HG03457 (cell line): Measurements from ENCODE around the gene TXNRD2.
"Not testable (repeated sequence)": the region's sequence is repeated elsewhere in the genome, so short reads cannot be mapped to it uniquely, and the experiment has no call there.

Experiments used
- ATAC-seq: cut with Tn5 transposase; IDR thresholded peaks from one replicate; pipeline ENCODE4 v1.9.1; 2021; ENCODE audit warnings: moderate number of reproducible peaks; ENCODE audit not compliant: unreplicated experiment

The TXNRD2 gene

DNA sequence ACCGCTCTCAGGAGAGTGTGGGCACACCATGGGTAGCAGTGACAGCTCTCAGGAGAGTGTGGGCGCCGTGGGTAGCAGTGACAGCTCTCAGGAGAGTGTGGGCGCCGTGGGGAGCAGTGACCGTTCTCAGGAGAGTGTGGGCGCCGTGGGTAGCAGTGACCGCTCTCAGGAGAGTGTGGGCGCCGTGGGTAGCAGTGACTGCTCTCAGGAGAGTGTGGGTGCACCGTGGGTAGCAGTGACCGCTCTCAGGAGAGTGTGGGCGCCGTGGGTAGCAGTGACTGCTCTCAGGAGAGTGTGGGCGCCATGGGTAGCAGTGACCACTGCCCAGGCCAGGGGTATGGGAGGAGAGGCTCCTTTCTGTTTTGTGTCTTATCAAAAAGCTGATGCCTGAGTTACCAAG lies 33.7 kb downstream of the TXNRD2 start:
- ATAC-seq, result not testable (repeated sequence)

DNA sequence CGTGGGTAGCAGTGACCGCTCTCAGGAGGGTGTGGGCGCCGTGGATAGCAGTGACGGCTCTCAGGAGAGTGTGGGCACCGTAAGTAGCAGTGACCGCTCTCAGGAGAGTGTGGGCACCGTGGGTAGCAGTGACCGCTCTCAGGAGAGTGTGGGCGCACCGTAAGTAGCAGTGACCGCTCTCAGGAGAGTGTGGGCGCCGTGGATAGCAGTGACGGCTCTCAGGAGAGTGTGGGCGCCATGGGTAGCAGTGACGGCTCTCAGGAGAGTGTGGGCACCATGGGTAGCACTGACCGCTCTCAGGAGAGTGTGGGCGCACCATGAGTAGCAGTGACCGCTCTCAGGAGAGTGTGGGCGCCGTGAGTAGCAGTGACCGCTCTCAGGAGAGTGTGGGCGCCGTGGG lies 34.8 kb downstream of the TXNRD2 start:
- not testable (repeated sequence) for ATAC-seq

DNA sequence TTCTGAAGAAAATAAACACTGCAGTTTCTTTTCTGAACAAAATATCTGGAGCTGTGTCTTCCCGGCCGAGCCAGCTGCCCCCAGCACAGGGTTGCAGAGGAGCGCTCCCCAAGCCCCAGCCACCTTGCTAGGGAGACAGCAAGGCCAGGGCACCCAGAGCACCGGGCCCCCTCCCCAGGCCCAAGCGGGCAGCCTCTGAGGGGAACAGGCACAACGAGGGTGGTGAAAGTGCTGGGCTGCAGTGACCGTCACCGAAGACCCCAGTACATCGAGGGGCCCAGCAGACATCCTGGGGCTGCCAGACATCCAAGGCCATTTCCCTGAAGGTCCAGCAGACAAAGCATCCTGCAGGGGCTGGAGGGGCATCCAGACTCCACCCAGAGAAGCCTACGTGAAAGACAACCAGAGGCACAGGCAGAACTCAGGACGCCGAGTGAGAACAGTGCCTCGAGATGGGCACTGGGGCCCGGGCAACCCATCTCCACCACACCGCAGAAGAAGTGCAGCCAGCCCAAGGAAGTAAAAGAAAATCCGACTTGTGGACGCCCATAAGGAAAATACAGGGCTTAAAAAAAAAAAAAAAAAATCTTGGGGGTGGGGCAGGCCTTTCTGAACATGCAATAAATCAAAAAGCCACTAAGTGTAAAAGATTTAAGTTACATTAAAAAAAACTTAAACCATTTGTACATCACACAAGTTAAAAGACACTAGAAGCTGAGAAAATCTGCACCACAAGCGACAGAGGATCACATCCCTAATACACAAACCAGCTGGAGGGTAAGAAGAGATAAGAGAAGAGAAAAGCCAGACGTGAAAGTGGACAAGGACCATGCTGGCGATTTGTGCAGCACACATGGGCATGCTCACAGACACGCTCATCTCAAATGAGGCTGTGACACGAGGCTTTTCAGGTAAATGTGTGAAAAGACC lies 36.0 kb downstream of the TXNRD2 start:
- no peak for ATAC-seq

DNA sequence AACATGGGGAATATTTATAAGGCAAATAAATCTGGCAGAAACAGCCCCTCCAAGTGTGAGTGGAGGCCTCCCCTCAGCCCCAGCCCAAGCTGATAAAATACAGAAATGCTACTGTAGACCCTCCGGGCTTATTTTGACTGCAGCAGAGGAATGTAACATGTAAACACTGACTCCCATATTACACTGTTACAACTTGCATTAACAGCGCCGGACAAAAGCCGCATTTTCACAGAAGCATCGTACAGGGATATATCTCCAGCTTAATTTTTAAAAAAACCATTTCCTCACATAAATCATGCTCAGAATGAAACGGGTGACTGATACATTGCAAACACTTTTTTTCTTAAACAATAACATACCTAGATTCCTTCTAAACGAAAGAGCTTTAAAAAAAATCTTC lies 36.7 kb downstream of the TXNRD2 start:
- ATAC-seq, result no peak

DNA sequence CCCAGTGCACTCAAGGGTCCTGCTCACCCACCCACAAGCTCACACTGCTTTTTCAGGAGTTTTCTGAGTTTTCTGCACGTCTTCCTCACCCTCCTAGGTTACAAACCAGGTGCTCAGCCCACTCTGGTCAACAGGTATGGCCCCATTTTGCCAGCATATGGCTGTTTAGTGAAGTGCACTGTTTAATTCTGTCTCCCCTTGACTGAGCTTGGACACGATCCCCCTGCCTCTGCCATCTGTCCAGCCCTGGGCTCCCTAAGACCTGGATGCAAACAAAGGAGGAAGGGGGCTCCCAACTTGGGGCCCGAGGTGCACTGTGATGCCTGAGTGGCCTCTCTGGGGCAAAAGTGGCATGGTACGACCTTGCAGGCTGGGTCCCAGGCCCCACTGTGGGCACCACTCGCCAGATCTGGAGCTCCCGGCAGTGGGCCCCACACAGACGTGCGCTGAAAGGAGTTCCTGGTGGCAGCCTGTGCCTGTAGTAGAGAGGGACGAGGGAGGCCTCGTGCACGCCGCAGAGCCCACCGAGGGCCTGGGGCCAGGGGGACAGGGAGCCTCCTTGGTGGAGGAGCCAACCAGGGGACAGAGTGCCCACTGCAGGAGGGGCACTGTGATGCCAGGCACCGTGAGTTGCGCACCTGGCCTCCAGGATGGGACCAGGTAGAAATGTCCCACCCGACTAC lies 37.3 kb downstream of the TXNRD2 start:
- no peak for ATAC-seq

DNA sequence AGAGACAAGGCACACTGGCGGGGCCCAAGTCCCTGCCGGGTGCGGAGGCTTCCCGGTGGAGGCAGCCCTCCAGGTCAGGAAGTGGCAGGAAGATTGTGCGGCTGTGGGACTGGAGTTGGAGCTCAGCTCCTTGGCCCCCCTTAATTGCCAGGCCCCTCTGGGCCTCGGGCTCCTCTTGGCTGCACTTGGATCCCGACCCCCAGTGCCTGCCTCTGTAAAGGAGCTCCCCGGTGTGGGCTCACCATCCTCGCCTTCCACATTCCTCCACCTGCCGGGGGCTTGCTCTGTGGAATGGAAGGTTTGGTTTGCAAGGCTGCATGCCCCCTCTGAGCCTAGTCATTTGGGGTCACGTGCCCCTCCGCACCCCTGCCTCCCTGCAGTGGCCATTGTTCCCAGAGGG lies 38.1 kb downstream of the TXNRD2 start:
- ATAC-seq, result no peak

DNA sequence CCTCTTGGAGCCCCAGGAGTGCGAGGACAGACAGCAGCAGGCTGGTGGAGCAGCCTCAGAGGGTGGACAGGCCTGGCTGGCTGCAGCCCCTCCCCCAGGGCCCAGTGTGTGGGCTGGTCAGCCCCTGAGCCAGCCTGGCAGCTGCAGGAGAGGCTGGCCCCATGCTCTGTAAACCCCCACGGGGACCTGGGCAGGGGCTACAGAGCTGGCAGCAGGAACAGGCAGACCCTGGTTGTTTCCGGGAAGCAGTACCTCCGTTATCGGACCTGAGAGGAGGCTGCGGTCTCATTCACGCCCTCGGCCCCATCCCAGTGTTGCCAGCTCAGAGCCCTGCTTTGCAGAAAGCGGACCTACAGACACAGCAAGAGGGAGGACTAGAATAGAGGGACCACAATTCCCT lies 38.6 kb downstream of the TXNRD2 start:
- no peak for ATAC-seq

DNA sequence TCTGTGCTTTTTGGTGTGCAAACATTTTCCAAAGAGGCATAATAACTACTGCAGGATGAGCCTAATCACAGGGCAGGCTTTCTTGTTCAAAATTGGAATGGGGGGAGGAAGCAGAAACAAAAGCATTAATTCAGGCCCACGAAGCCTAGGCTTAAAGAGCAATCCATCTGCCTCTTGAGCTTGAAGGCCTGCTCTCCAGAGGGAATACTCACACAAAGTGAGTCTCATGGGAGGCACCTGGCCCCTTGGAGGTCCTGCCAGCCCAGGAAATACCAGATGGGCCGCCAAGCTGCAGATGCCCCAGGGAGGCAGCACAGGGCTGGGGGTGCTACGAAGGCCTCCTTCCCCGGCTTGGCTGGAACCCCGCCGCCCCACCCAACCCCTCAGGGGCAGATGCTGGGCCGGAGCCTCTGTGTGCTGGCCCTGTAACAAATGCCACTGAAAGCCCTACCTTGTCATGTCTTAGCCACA lies 39.3 kb downstream of the TXNRD2 start:
- no peak for ATAC-seq

DNA sequence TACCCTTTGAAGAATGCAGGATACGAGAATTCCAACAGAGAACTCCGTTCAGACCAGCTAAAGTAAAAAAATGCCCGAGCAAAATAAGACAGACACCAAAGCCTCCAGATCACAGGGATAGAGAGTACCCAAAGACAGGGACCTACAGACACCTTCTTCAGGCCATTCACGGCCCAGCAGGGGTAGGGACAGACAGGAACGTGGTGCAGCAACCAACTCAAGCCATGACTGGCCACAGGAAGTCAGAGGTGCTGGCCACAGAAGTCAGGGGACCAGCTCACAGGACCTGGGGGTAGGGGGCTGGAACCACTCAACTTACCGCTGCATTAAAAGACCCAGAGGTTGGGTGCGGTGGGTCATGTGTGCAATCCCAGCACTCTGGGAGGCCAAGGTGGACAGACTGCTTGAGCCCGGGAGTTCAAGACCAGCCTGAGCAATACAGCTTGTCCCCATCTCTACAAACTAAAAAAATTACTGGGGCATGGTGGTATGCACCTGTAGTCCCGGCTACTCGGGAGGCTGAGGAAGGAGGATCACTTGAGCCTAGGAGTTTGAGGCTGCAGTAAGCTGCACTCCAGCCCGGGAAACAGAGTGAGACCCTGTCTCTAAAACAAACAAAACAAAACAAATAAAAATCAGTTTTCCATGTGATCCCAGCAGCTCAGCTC lies 39.9 kb downstream of the TXNRD2 start:
- ATAC-seq, result no peak

DNA sequence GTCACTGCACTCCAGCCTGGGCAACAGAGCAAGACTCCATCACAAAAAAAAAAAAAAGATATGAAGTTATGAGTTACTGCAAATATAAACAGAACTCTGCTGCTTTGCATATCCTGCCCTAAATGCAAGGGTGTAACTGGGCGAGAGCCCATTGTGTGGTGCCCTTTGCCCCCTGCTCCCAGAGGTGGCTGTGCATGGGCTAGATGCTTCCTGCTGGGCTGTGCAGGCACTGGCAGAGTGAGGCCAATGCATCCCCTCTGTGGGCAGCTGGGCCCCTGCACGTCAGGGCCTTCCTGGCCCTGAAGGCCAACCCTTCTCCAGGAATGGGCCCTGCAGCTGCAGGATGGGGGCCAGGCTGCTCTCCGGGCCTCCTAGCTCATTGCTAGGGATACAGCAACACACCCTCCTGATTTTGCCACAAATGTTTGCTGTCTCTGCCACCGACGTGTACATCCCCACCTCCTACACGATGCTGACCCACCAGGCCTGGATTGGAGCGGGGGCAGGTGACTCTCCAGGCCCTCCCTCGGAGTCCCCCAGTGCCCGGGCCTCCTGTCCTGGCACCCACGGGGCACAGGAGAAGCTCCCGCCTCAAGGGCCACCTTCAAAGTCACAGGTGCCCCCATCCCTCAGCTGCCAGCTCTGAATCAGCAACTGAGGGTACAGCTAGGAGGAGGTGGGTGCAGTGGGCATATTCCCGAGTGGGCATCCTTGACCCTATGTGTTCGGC lies 40.7 kb downstream of the TXNRD2 start:
- ATAC-seq, result no peak

DNA sequence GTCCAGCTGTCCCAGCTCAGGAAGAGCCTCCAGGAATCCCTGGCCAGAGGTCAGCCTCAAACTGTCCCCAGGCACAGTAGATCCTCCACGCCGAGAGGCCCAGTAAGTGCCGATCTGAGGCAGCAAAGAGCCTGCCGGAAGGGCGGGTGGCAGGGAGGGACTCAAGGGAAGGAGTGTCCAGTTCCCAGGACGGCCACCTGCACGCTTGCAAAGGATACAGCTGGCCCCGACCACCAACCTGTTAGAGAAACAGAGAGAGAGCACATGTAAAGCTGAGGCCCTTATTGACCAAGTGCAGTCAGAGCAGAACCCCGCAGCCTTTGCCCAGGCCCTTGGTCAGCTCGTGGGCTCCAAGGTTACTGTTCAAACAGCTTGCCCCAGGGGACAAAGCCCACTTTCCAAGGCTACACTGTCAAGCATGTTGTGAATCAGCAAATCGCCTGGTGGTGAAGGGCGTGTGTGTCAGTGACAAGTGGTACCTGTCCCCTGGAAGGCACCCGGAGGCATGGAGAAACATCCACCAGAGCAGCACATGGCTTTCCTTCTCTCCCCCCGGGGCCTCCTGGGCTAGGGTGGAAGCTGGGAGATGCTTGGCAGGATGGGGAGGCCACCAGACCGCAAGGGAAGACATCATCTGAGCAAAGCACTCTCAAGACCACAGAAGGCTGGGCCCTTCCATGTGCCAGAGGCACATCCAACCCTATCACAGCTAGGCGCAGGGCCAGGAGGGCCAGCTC lies 42.6 kb downstream of the TXNRD2 start:
- no peak for ATAC-seq

DNA sequence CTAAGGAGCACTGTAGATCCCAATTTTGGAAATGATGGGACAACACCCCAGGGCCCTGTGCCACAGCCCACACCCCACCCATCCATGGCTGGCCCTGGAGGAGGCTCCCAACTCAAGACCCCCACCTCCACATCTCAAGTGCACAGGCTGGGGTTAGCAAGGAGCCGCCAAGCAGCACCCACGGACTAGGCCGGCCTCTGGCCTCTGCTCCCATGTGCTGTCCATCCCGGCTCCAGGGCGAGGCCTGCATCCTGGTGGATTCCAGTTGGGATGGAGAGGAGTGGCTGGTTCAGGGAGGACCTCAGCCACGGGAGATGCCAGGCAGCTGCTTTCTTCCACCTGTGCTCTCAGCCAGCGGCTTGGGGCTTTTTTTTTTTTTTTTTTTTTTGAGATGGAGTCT lies 43.5 kb downstream of the TXNRD2 start:
- ATAC-seq, result no peak

DNA sequence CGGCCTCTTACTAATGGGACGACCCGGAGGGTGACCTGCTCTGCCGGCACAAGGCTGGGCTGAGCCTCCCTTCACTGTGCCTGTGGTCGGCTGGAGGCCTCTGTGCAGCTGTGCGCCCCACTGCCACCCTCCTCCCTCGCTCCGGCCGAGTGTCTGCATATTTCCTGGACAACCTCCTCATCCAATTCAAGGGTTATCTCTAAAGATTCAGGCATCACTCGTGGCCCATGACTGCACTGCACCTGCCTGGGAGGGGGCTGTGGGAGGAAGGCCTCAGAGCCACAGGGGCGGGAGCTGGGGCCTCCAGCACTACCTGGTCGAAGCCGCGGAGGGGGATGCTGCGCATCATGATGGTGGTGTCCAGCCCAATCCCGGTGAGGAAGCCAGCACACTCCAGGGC lies 43.9 kb downstream of the TXNRD2 start:
- no peak for ATAC-seq

DNA sequence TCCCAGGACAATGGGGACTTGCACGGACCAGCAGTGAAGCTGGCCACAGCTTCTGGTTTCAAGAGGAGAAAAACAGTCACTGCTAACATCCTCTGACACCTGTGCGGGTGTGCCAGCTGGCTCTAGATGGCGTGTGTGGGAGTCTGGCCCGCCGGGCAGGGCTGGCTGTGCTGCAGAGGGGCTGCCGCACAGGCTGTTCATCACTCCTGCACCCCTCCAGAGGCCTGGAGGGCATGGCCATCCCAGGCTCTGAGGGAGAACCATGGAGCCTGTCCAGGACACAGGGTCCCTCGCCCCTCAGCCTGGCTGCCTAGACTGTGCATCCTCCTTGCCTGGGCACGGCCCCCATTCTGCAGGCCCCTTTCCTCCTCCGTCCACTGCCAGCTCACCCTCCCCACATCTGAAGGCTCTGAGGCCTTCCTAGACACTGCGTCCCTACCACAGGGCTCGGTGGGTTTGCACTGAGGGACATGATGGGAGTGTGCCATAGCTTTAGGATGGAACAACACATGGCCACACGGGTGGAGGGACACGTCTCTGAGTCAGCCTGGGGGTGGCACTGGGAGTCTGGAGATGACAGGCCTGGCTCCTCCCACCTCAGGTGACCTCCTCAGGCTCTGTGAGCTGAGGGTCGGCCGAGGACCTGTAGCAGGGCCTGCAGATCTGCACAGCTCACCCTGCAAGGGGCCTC lies 44.8 kb downstream of the TXNRD2 start:
- ATAC-seq, result no peak

DNA sequence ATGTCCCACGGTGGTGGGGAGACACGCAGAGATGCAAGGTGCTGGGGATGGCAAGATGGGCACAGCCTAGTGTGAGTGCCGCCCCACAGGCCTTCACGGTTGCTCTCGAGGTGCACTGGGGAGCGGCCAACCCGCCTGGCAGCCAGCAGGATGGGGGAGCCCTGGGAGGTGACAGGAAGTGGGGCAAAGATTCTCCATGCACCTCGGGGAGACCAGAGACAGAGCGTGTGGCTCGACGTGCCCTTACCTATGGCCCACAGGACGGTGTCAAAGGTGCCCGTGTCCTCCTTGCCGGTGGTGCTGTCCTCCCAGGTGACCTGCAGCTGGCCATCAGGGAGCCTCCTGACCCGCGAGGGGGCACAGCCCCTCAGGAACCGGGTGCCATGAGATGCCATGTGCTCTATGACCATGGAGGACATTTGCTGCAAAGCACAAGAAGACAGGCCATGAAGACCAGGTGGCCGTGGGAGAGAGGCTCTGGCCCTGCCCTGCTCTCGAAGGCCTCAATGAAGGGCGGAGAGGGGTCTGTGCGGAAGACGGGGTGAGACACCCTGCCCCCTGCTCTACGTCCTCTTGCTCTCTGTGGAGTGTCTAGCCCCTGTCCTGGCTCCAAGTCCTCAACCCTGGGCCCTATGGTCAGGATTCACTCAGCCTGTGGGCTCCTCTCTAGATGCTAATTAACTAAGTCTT lies 46.3 kb downstream of the TXNRD2 start:
- ATAC-seq, result no peak

DNA sequence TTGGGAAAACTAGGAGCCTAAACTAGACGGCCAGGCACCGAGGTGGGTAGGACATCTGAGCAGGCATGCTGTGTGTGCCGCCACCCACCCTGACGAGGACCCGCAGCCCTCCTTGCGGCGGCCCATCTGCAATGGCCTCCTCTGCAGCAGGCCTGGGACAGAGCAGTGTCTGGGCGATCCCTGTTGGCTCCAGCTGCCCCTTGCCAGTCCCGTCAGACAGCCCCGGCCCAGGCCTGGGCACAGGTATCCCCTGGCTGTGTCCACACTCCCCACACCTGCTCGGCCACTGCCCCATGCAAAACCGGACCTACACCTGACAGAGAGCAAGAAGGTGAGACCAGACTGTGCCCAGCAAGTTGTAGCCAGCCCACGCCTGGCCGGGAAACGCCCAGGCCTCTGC lies 48.3 kb downstream of the TXNRD2 start:
- ATAC-seq, result no peak

DNA sequence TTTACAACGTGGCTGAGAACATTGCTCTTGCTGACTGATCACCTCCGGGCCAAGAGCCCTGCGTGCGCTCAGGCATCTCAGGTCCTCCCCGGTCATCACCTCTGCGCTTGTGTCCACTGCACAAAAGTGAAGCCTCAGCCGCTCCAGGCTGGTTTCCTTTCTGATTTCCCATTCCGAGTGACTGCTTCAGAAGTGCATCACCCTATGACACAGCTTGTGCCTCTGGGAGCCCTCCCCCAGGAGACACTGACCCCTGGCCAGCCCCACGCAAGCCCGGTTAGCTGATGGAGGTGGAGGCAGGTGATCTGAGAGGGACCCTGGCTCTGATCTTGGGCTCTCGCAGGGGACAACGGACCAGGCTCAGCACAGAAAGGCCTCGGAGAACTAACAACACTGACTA lies 48.7 kb downstream of the TXNRD2 start:
- no peak for ATAC-seq

DNA sequence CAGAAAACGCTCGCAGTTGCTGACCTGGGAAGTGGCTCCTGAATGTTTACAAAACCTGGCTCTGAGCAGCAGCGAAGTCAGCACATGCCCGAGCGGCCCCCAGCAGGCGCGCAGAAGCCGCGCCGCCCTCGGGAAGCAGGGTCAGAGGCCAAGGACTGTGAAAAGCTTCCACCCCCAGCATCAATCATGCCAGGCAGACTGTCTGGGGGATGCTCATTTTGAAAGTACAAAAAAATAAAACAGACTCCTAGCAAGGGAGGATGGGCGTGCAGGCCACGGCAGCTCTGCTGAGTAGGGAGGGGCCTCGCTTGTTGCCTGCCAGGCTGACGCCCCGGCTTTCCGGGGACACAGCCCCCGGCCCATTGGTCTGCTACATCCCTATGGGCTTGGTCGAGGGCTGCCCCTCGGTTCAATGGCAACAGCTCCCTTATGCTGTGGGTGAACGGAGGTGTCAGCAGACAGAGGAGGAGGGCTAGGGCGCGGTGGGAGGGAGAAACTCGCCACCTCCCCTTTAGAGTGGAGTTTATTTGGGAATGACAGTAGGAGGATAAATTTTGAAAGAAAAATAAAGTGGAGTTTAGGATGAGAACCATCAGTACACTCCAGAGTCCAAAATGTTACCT lies 49.2 kb downstream of the TXNRD2 start:
- ATAC-seq, result no peak
